GM19025 (cell line): ENCODE measurements around the gene LRRC59.
"Not testable (repeated sequence)": the region's sequence is repeated elsewhere in the genome, so short reads cannot be mapped to it uniquely, and the experiment has no call there.

Experiments
- ATAC-seq: cut with Tn5 transposase; IDR thresholded peaks from one replicate; pipeline ENCODE4 v1.9.1; 2021; ENCODE audit warnings: mild to moderate bottlenecking, low read depth, moderate library complexity; ENCODE audit not compliant: unreplicated experiment

LRRC59 gene

DNA sequence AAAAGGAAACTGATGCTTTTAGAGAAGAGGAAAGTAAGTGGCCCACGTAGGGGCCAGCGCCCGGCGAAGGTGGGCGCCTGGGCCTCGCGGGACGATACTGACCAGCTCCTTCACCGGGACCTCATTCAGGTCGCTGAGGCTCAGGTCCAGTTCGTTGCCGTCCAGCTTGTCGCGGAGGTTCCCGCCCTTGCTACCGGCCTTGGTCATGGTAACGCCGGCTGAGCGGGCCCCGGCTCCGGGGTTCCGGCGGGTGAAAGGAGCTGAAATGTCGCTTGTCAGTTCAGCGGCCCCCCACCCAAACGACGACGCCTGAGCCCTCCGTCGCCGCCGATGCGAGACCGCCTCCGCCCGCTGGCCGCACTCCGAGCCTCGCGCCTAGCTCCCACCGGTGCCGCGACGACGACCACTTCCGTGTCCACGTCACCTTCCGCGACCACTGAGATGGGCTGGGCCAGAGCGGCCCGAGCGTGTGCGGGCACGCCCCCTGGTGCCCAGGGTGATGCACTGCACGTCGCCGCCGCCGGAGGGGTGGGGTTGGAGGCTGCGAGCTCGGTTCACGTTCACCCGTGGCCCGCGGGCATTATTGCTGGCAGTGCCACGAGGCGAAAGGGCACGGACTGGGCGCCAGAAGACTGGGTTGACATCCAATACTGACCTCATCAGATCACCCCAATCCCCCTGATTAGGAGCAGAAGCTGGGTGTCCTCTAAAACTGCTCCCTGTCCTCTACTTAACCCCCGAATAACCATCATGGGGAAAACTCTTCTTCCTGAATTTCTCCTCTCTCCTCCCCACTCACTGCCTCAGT is at the start of gene LRRC59:
LRRC59 (minus strand) TSS at position 413 of the 808 bp plus-strand sequence; CDS start at position 207, 206 bp downstream.
- peak; percentile 95 for ATAC-seq

GRCh38 chr17:50445730-50446325 is 48.5 kb upstream of the LRRC59 start:
- ATAC-seq = no peak

GRCh38 chr17:50444841-50445715 is 47.8 kb upstream of the LRRC59 start:
- no peak for ATAC-seq

GRCh38 chr17:50443505-50443974 is 46.2 kb upstream of the LRRC59 start:
- ATAC-seq = no peak

GRCh38 chr17:50440838-50441829 is 43.8 kb upstream of the LRRC59 start:
- no peak for ATAC-seq

DNA sequence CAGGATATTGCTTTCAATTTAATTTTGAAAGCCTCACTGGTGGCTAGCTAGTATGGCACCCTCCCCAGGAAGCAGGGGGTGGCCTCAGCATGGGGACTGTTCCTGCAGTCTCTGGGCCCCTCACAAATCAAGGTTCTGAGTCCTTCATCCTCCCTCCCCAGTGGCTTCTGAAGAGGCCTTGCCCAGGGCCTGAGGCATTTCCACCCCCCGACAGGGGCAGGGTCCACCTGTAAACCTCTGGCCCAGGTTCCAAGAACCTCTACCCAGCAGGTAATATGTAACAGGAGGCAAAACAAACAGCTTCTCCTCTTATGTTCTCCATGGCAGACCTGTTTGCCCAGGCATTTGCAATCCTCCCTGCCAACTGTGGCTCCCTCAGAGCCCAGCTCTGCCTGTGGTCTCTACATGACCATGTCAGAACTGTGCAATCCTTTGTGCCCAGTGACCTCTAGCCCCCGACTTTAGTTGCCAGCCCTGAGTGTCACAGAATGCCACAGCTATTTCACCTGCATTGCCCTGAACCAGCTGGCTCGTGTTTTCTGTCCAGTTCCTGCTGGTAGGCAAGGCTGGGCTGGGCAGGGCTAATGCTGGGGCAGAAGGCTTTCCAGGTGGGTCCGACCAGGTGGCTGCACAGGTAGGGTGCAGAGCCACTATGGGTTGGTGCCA is 43.0 kb upstream of the LRRC59 start:
- no peak for ATAC-seq

DNA sequence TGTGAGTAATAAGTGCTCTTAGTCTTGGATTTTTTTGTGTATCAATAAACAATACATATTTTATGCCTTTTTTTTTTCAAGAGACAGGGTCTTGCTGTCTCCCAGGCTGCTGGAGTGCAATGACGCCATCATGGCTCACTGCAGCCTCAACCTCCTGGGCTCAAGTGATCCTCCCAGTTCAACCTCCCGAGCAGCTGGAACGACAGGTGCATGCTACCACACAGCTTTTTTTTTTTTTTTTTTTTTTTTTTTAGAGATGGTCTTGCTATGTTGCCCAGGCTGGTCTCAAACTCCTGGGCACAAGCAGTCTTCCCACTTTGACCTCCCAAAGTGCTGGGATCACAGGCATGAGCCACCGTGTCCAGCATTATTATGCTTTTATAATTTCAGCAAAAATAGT is 41.7 kb upstream of the LRRC59 start:
- ATAC-seq = no peak

DNA sequence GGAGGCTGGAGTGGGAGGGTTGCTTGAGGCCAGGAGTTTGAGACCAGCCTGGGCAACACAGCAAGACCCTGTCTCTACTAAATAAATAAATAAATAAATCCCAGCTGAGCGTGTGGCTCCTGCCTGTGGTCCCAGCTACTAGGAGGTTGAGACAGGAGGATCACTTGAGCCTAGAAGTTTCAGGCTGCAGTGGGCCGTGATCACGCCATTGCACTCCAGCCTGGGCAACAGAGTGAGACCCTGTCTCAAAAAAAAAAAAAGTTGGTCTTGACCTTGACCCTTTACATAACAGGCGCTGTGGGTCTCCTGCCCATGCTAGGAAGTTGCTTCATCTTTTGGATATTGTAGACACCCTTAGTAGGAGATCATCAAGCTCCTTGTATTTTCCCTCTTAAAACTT is 40.1 kb upstream of the LRRC59 start:
- no peak for ATAC-seq

- ATAC-seq = no peak
Observed at GRCh38 chr17:50432125-50432762, 34.9 kb upstream of the LRRC59 start.

DNA sequence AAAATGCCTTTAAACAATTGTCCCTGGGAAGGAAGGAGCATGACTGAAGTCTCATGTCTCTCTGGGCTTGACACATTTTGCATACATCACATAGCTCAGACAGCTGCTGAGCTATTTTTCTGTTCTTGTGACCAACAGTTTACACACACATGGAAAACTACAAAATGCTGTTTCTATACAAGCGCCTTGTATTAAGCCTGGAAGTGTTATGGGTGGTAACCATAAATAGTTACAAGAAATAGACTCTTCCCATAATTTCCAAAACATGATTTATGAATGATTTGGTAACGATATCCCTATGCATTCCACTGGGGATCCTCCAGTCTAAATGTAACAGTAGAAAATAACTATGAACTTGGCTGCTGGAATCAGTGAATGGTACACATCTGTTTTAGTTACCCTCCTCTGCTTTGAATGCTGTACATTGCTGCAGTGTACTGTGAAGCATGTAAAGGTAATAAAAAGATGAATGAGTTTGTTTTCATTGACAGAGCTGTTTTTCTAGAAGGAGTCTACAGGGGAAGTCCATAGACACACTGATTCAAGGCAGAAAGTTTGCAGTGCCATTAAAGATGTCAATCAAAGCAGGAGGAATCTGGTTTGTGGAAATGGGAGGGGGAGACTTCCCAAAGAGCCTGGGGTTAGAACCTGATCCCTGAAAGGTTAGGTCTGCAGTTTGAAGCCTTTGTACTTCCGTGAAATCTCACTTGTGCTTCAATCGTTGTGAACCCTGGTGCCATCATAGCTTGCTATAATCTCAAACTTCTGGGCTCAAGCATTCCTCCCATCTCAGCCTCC is 33.7 kb upstream of the LRRC59 start:
- ATAC-seq = no peak

- ATAC-seq = no peak
Observed at GRCh38 chr17:50429793-50430192, 32.5 kb upstream of the LRRC59 start.

GRCh38 chr17:50428831-50429424 is 31.6 kb upstream of the LRRC59 start:
- ATAC-seq = no peak

- not testable (repeated sequence) for ATAC-seq
Observed at GRCh38 chr17:50428126-50428525, 30.8 kb upstream of the LRRC59 start.

GRCh38 chr17:50426814-50427787 is 29.8 kb upstream of the LRRC59 start:
- ATAC-seq = no peak

- ATAC-seq = no peak
Observed at GRCh38 chr17:50426472-50426782, 29.1 kb upstream of the LRRC59 start.

GRCh38 chr17:50425682-50426471 is 28.6 kb upstream of the LRRC59 start, which contains the start of gene ACSF2:
Gene ACSF2 (plus strand): TSS chr17:50426218. CDS start chr17:50426262, 44 bp downstream.
- ATAC-seq = no peak
